Measurements from ENCODE around the gene STAP2. TPM values are rescaled to one million over a fixed set of nuclear protein-coding genes. Genes with fewer than 3 reads are reported as not detected.

STAP2 gene
- total RNA-seq, 1 experiment from 2014 or later = 72.6 TPM

GRCh38 chr19:4326215-4326836 is 12.3 kb downstream of the STAP2 start:
- no TSS peak for BruUV-seq (replicated peaks)
- Histone ChIP-seq H3K36me3 (ENCODE audit: low read depth, low read length) (no peaks in the 10 kb centered on the region), H3K9me3 (ENCODE audit: low read length) (no peaks in the 10 kb centered on the region), H2AFZ (ENCODE audit: low read length) (no peak overlapping the region), H3K27me3 (ENCODE audit: low read length) (no peaks in the 10 kb centered on the region), H3K4me3 (ENCODE audit: low read length) (no peak overlapping the region), H3K79me2 (ENCODE audit: low read length) (no peaks in the 10 kb centered on the region), H3K4me1 (ENCODE audit: insufficient read depth, low read length) (no peaks in the 10 kb centered on the region), H4K20me1 (ENCODE audit: low read length) (no peaks in the 10 kb centered on the region), H3F3A (ENCODE audit: low read length, unreplicated experiment) (no peaks in the 10 kb centered on the region), H3K9ac (ENCODE audit: low read length) (no peak overlapping the region), H3K9me2 (replicated peaks; ENCODE audit: low read length) (no peaks in the 10 kb centered on the region), H3K4me2 (ENCODE audit: low read length) (no peak overlapping the region), H3K27ac (ENCODE audit: low read length) (no peak overlapping the region)
- no peak for ATAC-seq
- DNase-seq = no peak
- no peak for TF ChIP-seq EZH2phosphoT487 (IDR thresholded peaks at IDR 0.05; ENCODE audit: borderline replicate concordance, low read length)
- no peak for TF ChIP-seq EZH2 (IDR thresholded peaks at IDR 0.05; ENCODE audit: low read length, unreplicated experiment)
- TF ChIP-seq CTCF (conservative IDR thresholded peaks at IDR 0.05; ENCODE audit: low read depth, low read length) = no peak
- POLR2A ChIA-PET (ENCODE audit: unreplicated experiment) = no interaction called here
- CTCF ChIA-PET = no interaction called here
- intact Hi-C loops (cut with micrococcal nuclease) = no loop called here

GRCh38 chr19:4324228-4324627 is 14.4 kb downstream of the STAP2 start:
- Histone ChIP-seq H3K9ac (ENCODE audit: low read length) (no peak overlapping the region), H3K79me2 (ENCODE audit: low read length) (no peaks in the 10 kb centered on the region), H3K4me2 (ENCODE audit: low read length) (no peak overlapping the region), H4K20me1 (ENCODE audit: low read length) (no peaks in the 10 kb centered on the region), H3K4me3 (ENCODE audit: low read length) (no peak overlapping the region), H3K27me3 (ENCODE audit: low read length) (no peaks in the 10 kb centered on the region), H3K9me3 (ENCODE audit: low read length) (no peaks in the 10 kb centered on the region), H3K9me2 (replicated peaks; ENCODE audit: low read length) (no peaks in the 10 kb centered on the region), H2AFZ (ENCODE audit: low read length) (no peak overlapping the region), H3K27ac (ENCODE audit: low read length) (no peak overlapping the region), H3K36me3 (ENCODE audit: low read depth, low read length) (no peaks in the 10 kb centered on the region), H3K4me1 (ENCODE audit: insufficient read depth, low read length) (no peaks in the 10 kb centered on the region), H3F3A (ENCODE audit: low read length, unreplicated experiment) (no peaks in the 10 kb centered on the region)
- intact Hi-C loops (cut with micrococcal nuclease) = no loop called here
- ATAC-seq (no peak), DNase-seq (no peak)
- ChIA-PET CTCF (no interaction called here), POLR2A (ENCODE audit: unreplicated experiment) (no interaction called here)
- no TSS peak for BruUV-seq (replicated peaks)
- TF ChIP-seq EZH2phosphoT487 (IDR thresholded peaks at IDR 0.05; ENCODE audit: borderline replicate concordance, low read length) (no peak), CTCF (conservative IDR thresholded peaks at IDR 0.05; ENCODE audit: low read depth, low read length) (no peak), EZH2 (IDR thresholded peaks at IDR 0.05; ENCODE audit: low read length, unreplicated experiment) (no peak)

- no peaks in the 10 kb centered on the region for H3K9me2 ChIP-seq (replicated peaks; ENCODE audit: low read length)
- no peaks in the 10 kb centered on the region for H4K20me1 ChIP-seq (ENCODE audit: low read length)
- intact Hi-C loops (cut with micrococcal nuclease) = no loop called here
- no peaks in the 10 kb centered on the region for H3K36me3 ChIP-seq (ENCODE audit: low read depth, low read length)
- POLR2A ChIA-PET (ENCODE audit: unreplicated experiment) = no interaction called here
- no peak overlapping the region for H3K4me3 ChIP-seq (ENCODE audit: low read length)
- DNase-seq = no peak
- CTCF ChIA-PET = no interaction called here
- ATAC-seq = no peak
- no peak overlapping the region for H2AFZ ChIP-seq (ENCODE audit: low read length)
- H3F3A ChIP-seq (ENCODE audit: low read length, unreplicated experiment) = no peaks in the 10 kb centered on the region
- no peaks in the 10 kb centered on the region for H3K9me3 ChIP-seq (ENCODE audit: low read length)
- no peaks in the 10 kb centered on the region for H3K27me3 ChIP-seq (ENCODE audit: low read length)
- H3K79me2 ChIP-seq (ENCODE audit: low read length) = no peaks in the 10 kb centered on the region
- no peak overlapping the region for H3K27ac ChIP-seq (ENCODE audit: low read length)
- TF ChIP-seq EZH2phosphoT487 (IDR thresholded peaks at IDR 0.05; ENCODE audit: borderline replicate concordance, low read length) (no peak), CTCF (conservative IDR thresholded peaks at IDR 0.05; ENCODE audit: low read depth, low read length) (no peak), EZH2 (IDR thresholded peaks at IDR 0.05; ENCODE audit: low read length, unreplicated experiment) (no peak)
- no peak overlapping the region for H3K4me2 ChIP-seq (ENCODE audit: low read length)
- no peak overlapping the region for H3K9ac ChIP-seq (ENCODE audit: low read length)
- no TSS peak for BruUV-seq (replicated peaks)
- H3K4me1 ChIP-seq (ENCODE audit: insufficient read depth, low read length) = no peaks in the 10 kb centered on the region
Observed at GRCh38 chr19:4323692-4324091, 14.9 kb downstream of the STAP2 start.

Measured in PC-3 (cell line).